GM12878 (cell line): ENCODE measurements around the gene DNHD1. TPM values are rescaled to one million over a fixed set of nuclear protein-coding genes. Genes with fewer than 3 reads are reported as not detected.
"Not testable (repeated sequence)": the region's sequence is repeated elsewhere in the genome, so short reads cannot be mapped to it uniquely, and the experiment has no call there.

Experiments used
- ATAC-seq: fragments of 200-7000 bp; cut with Tn5 transposase; 3 replicates; pipeline ENCODE4 v1.9.1; 2020; ENCODE audit warnings: mild to moderate bottlenecking, moderate library complexity
- BruUV-seq: library from RNA; stranded (reverse); fragments of 400-500 nt; replicated peaks from 2 replicates; lab custom pipeline; 2021; lab: Mats Ljungman, UMichigan
- CTCF ChIA-PET: fragments of 300-600 bp; sonication (Branson Sonifier 250); formaldehyde crosslinking; extraction: SDS; loops from one replicate; lab custom pipeline; 2021; ENCODE audit warnings: inconsistent platforms; lab: Yijun Ruan, JAX
- POLR2A ChIA-PET: fragments of 350-600 bp; formaldehyde crosslinking; extraction: SDS; loops from one replicate; lab custom pipeline; 2021; ENCODE audit warnings: inconsistent platforms; lab: Charles Lee
- RAD21 ChIA-PET: fragments of 300-600 bp; sonication (Branson Sonifier 250); formaldehyde crosslinking; loops from one replicate; lab custom pipeline; 2023; ENCODE audit warnings: antibody characterized with exemption; ENCODE audit not compliant: unreplicated experiment; lab: Charles Lee
- SMC1A ChIA-PET: fragments of 300-600 bp; sonication (Branson Sonifier 250); formaldehyde crosslinking; loops from one replicate; lab custom pipeline; 2023; ENCODE audit not compliant: unreplicated experiment, uncharacterized antibody; lab: Charles Lee
- DNase-seq: peaks from one replicate; pipeline ENCODE4 v3.0.0-alpha.2; 2011; ENCODE audit warnings: low read depth, low spot score
- FAIRE-seq: peaks from 3 replicates; lab custom pipeline; 2011; peaks lifted over from hg19 to GRCh38; lab: Jason Lieb, UNC
- H2AFZ ChIP-seq: 2 replicates; pipeline ENCODE4 v1.6.0; 2011; ENCODE audit warnings: low read depth, low read length, control low read depth; ENCODE audit not compliant: control insufficient read depth
- H3K27ac ChIP-seq: 2 replicates; pipeline ENCODE4 v1.5.1; 2011; ENCODE audit warnings: control low read depth; ENCODE audit not compliant: control insufficient read depth, insufficient read depth
- H3K27me3 ChIP-seq, 2 experiments: replicated peaks in 1 of 2; 2 replicates each; pipeline versions ENCODE4 v1.6.0 to v1.6.1; 2011; ENCODE audit warnings: low read length in 1 of 2; ENCODE audit not compliant: control insufficient read depth in 2 of 2, insufficient read depth in 2 of 2
- H3K36me3 ChIP-seq, 2 experiments: 2 replicates each; pipeline ENCODE4 v1.5.1; 2011; ENCODE audit warnings: low read length in 1 of 2; ENCODE audit not compliant: control insufficient read depth in 2 of 2, insufficient read depth in 2 of 2
- H3K4me1 ChIP-seq: 2 replicates; pipeline ENCODE4 v1.6.1; 2011; ENCODE audit warnings: mild to moderate bottlenecking, low read length, moderate library complexity, mixed read lengths; ENCODE audit not compliant: control insufficient read depth, insufficient read depth
- H3K4me2 ChIP-seq: 2 replicates; pipeline ENCODE4 v1.6.0; 2011; ENCODE audit warnings: control low read depth; ENCODE audit not compliant: control insufficient read depth, insufficient read depth
- H3K4me3 ChIP-seq: fragments of 200-600 bp; sonication (generic); 2 replicates; pipeline ENCODE4 v1.5.1; 2016
- H3K79me2 ChIP-seq: 2 replicates; pipeline ENCODE4 v1.6.0; 2011; ENCODE audit warnings: low read length; ENCODE audit not compliant: control insufficient read depth, insufficient read depth
- H3K9ac ChIP-seq: 2 replicates; pipeline ENCODE4 v1.8.0; 2011; ENCODE audit warnings: low read length, control low read depth, mixed read lengths; ENCODE audit not compliant: control insufficient read depth, insufficient read depth
- H3K9me3 ChIP-seq: replicated peaks from 3 replicates; pipeline ENCODE4 v1.5.1; 2011; ENCODE audit warnings: mild to moderate bottlenecking, low read length; ENCODE audit not compliant: control insufficient read depth, insufficient read depth
- H4K20me1 ChIP-seq: 2 replicates; pipeline ENCODE4 v1.6.0; 2011; ENCODE audit not compliant: control insufficient read depth, insufficient read depth
- CHD2 ChIP-seq: IDR thresholded peaks from 2 replicates; pipeline ENCODE4 v1.6.1; 2011; ENCODE audit warnings: low read depth, low read length, improper control_type of control experiment, borderline replicate concordance
- KLF5 ChIP-seq: fragments of 450-650 bp; IDR thresholded peaks from 2 replicates; pipeline ENCODE4 v1.6.1; 2014; ENCODE audit warnings: mild to moderate bottlenecking; ENCODE audit not compliant: partially characterized antibody
- RAD21 ChIP-seq: IDR thresholded peaks from 2 replicates; pipeline ENCODE4 v1.6.1; 2011; ENCODE audit warnings: mild to moderate bottlenecking, low read depth, low read length, moderate library complexity; ENCODE audit not compliant: insufficient read depth
- SKIL ChIP-seq: fragments of 450-650 bp; IDR thresholded peaks from 2 replicates; pipeline ENCODE4 v1.6.1; 2017; ENCODE audit warnings: mild to moderate bottlenecking, low read depth, inconsistent platforms; ENCODE audit not compliant: poor library complexity, severe bottlenecking
- WRNIP1 ChIP-seq: IDR thresholded peaks from 2 replicates; pipeline ENCODE4 v1.6.1; 2011; ENCODE audit warnings: low read depth, low read length, improper control_type of control experiment, borderline replicate concordance
- ZNF384 ChIP-seq: IDR thresholded peaks from 2 replicates; pipeline ENCODE4 v1.6.1; 2012; ENCODE audit warnings: low read depth, mild to moderate bottlenecking, low read length, improper control_type of control experiment, borderline replicate concordance
- WGBS: methylation state at CpG from one replicate; pipeline ENCODE4 v1.1.6; 2016; ENCODE audit warnings: low lambda C conversion rate; ENCODE audit not compliant: insufficient replicate concordance, insufficient coverage; ENCODE audit errors: missing lambda C conversion rate; 5-methylcytosine and 5-hydroxymethylcytosine counted together
- in situ Hi-C: fragments of 300-500 bp; cut with MboI; formaldehyde crosslinking; loops from 9 replicates; pipeline ENCODE4 v1.14.3; 2018; ENCODE audit warnings: mixed read lengths
- intact Hi-C: fragments of 100-400 bp; cut with micrococcal nuclease; formaldehyde crosslinking; loops from one replicate; pipeline ENCODE4 v1.14.2; 2022; ENCODE audit not compliant: unreplicated experiment
- polyA plus RNA-seq, 11 experiments: library from polyadenylated mRNA; depleted of rRNA in 4 of 11; unstranded in 6 of 11; stranded (reverse) in 5 of 11; fragments of >200 nt; fragmentation: Nextera tagmentation in 4 of 11; fragmentation: Illumina TruSeq in 1 of 11; extraction: Ambion mirVana in 4 of 11; extraction: Trizol in 1 of 11; gene quantifications; 1 replicate in 1 of 11; 2 replicates in 10 of 11; pipeline versions ENCODE4 v1.2.1 to v1.2.3, GENCODE V29; 2011 to 2016; ENCODE audit warnings: inconsistent platforms in 2 of 11, missing spikeins in 2 of 11, low read depth in 1 of 11
- total RNA-seq, 4 experiments: library from RNA; depleted of rRNA in 3 of 4; stranded (reverse); fragments of >200 nt in 3 of 4; fragmentation: Illumina TruSeq in 1 of 4; extraction: Trizol in 1 of 4; gene quantifications; 2 replicates each; pipeline versions ENCODE4 v1.2.1 to v1.2.3, GENCODE V29; 2013 to 2021

DNHD1 gene
- total and polyA plus RNA-seq, 10 of the 15 experiments (the other 5 are each of a cell fraction or from before 2014, with no cell fraction given): 0.99 to 16.9 (median 8.6) TPM

- H3K4me1 ChIP-seq, BruUV-seq, RAD21 ChIA-PET, DNase-seq, H3K79me2 ChIP-seq, H3K27ac ChIP-seq, ATAC-seq, H4K20me1 ChIP-seq, H3K36me3 ChIP-seq, POLR2A ChIA-PET, H3K9me3 ChIP-seq, FAIRE-seq, H3K9ac ChIP-seq, H3K4me3 ChIP-seq, intact Hi-C loops, in situ Hi-C loops, H3K27me3 ChIP-seq, H2AFZ ChIP-seq, H3K4me2 ChIP-seq: not testable (repeated sequence)
- WGBS: 76% methylated on average over 3 of the region's 3 CpGs
- SMC1A ChIA-PET: interaction anchor here (0.7 to 4.0 kb wide), 3 partner anchors 21 to 167 kb away, joined by 3 to 18 read pairs (median 3); no protein-coding TSS in a partner anchor
- CTCF ChIA-PET: interaction anchor here (0.9 to 3.1 kb wide), 3 partner anchors 9 to 143 kb away, joined by 3 to 10 read pairs (median 3); no protein-coding TSS in a partner anchor
These were observed 24.9 kb downstream of the DNHD1 start for GRCh38 chr11:6521946-6522345.

- FAIRE-seq (no peak), ATAC-seq (no peak), DNase-seq (no peak)
- Histone ChIP-seq H3K4me2 (no peak overlapping the region), H3K36me3 (peaks cover 0 to 6% of the 10 kb centered on the region in 2 experiments; a peak in 1 of 4 replicates), H4K20me1 (no peaks in the 10 kb centered on the region), H2AFZ (no peak overlapping the region), H3K9me3 (no peaks in the 10 kb centered on the region; the same call in 2 of the 3 replicates), H3K9ac (no peak overlapping the region), H3K27me3 (no peaks in the 10 kb centered on the region), H3K79me2 (no peaks in the 10 kb centered on the region), H3K27ac (no peak overlapping the region), H3K4me1 (peaks cover 12% of the 10 kb centered on the region; the same call in 1 of the 2 replicates), H3K4me3 (no peak overlapping the region)
- no peak for TF ChIP-seq RAD21
- TF ChIP-seq ZNF384: no peak
- TF ChIP-seq CHD2: no peak
- no peak for TF ChIP-seq KLF5
- no peak for TF ChIP-seq WRNIP1
- no peak for TF ChIP-seq SKIL
- BruUV-seq: no TSS peak
- POLR2A ChIA-PET: interaction anchor here (0.9 kb wide), 1 partner anchor 12 kb away, joined by 3 read pairs; no protein-coding TSS in a partner anchor
- in situ Hi-C loops: no loop called here
- CTCF ChIA-PET: interaction anchor here (1.0 to 1.8 kb wide), 3 partner anchors 25 to 85 kb away, joined by 3 to 5 read pairs (median 4); no protein-coding TSS in a partner anchor
- SMC1A ChIA-PET: interaction anchor here (4.0 kb wide), 1 partner anchor 144 kb away, joined by 18 read pairs; no protein-coding TSS in a partner anchor
- intact Hi-C loops: no loop called here
- RAD21 ChIA-PET: no interaction called here
- 40% methylated on average over 1 of the region's 1 CpG for WGBS
These were observed 26.2 kb downstream of the DNHD1 start for GRCh38 chr11:6523253-6523652.
